Pancreas (tissue), 10 donors: ENCODE data around the gene HSP90AA1. TPM values are rescaled to one million over a fixed set of nuclear protein-coding genes. Genes with fewer than 3 reads are reported as not detected.

ENCODE experiments used
- ATAC-seq, 4 donors: fragments of 200-7000 bp; cut with Tn5 transposase; one replicate each; pipeline versions ENCODE4 v1.8.0 to v1.9.1; 2020; ENCODE audit warnings: mild to moderate bottlenecking in 4 of 4, moderate library complexity in 4 of 4
- DNase-seq, 6 donors: peaks; one replicate each; pipeline ENCODE4 v3.0.0-alpha.2; 2020
- FAIRE-seq: peaks from 2 replicates; lab custom pipeline; 2012; peaks lifted over from hg19 to GRCh38; lab: Jason Lieb, UNC
- H3K27ac ChIP-seq, 4 donors: fragments of 200-600 bp; sonication (generic); 1 replicate in 3 of 4; 2 replicates in 1 of 4; pipeline versions ENCODE4 v1.5.0 to v1.8.0; 2020
- H3K27me3 ChIP-seq, 4 donors: fragments of 200-600 bp; one replicate each; pipeline ENCODE4 v1.8.0; 2021
- H3K36me3 ChIP-seq, 3 donors: fragments of 200-600 bp; sonication (generic) in 1 of 3; one replicate each; pipeline versions ENCODE4 v1.5.0 to v1.8.0; 2020 to 2021
- H3K4me1 ChIP-seq, 3 donors: fragments of 200-600 bp; one replicate each; pipeline ENCODE4 v1.8.0; 2021
- H3K4me3 ChIP-seq, 4 donors: fragments of 200-600 bp; sonication (generic) in 2 of 4; one replicate each; pipeline versions ENCODE4 v1.5.0 to v1.8.0; 2020 to 2021
- H3K9me3 ChIP-seq, 4 donors: fragments of 200-600 bp; one replicate each; pipeline ENCODE4 v1.8.0; 2021
- CTCF ChIP-seq, 4 donors: fragments of 200-600 bp; sonication (generic) in 3 of 4; IDR thresholded peaks; one replicate each; pipeline versions ENCODE4 v1.5.0 to v1.8.0; 2021; ENCODE audit warnings: antibody characterized with exemption in 4 of 4
- WGBS, 2 donors: extraction: QIAGEN DNeasy Blood & Tissue Kit; methylation state at CpG; one replicate each; pipeline ENCODE4 v1.1.7; 2013; 5-methylcytosine and 5-hydroxymethylcytosine counted together
- intact Hi-C, 3 donors: fragments of 100-400 bp; cut with DNase I; formaldehyde crosslinking; loops; one replicate each; pipeline versions ENCODE4 v1.11.1 to v1.14.2; 2022
- polyA plus RNA-seq, 2 donors: library from polyadenylated mRNA; stranded (reverse); fragments of 200-250 nt; gene quantifications; one replicate each; pipeline ENCODE4 v1.2.3, GENCODE V29; 2013
- total RNA-seq, 6 donors: library from RNA; stranded (reverse); fragmentation: NEBNext Ultra II Directional in 4 of 6; extraction: Animal tissue kit (Norgen Biotek cat#: 25700) in 4 of 6; gene quantifications; one replicate each; pipeline versions ENCODE4 v1.2.1 to v1.2.4, GENCODE V29; 2021 to 2023
- donor health status: healthy with polysubstance abuse.
- donor health status: DM: no; HTN: no; CAD: no; lungs with moderate emphysema.
- donor health status: DM: no; HTN: no; CAD: no.
- donor health status: control.
- donor health status: control.
- donor health status: Bipolar disorder and iron deficiency.
- donor health status: DM: yes; HTN: yes; CAD: no.
- donor health status: DM: no; HTN: no; CAD: no.
- donor health status: DM: no; HTN: no; CAD: no.
- donor health status: DM: yes; HTN: yes; CAD: no.

HSP90AA1 gene
- total and polyA plus RNA-seq, 8 donors: 106 to 393 (median 136) TPM

GRCh38 chr14:102040153-102040552, 46.7 kb downstream of the HSP90AA1 start:
- Histone ChIP-seq H3K4me3 (no peak overlapping the region), H3K27me3 (no peaks in the 10 kb centered on the region), H3K36me3 (peaks cover 9 to 91% (median 70%) of the 10 kb centered on the region in 3 donors), H3K4me1 (no peaks in the 10 kb centered on the region), H3K9me3 (no peaks in the 10 kb centered on the region), H3K27ac (no peak overlapping the region)
- DNase-seq: no peak
- no peak for ATAC-seq
- intact Hi-C loops: no loop called here
- WGBS, 2 donors: 92 to 94% methylated on average over 13 of the region's 13 CpGs
- FAIRE-seq: no peak
- no peak for TF ChIP-seq CTCF (IDR thresholded peaks at IDR 0.05)

- peaks cover 9 to 90% (median 67%) of the 10 kb centered on the region in 3 donors for H3K36me3 ChIP-seq
- H3K4me1 ChIP-seq: no peaks in the 10 kb centered on the region
- FAIRE-seq (no peak), ATAC-seq (no peak), DNase-seq (peak in 1 of 6 donors; percentile 37)
- WGBS, 2 donors: 93 to 94% methylated on average over 16 of the region's 16 CpGs
- no peak overlapping the region for H3K27ac ChIP-seq
- TF ChIP-seq CTCF (IDR thresholded peaks at IDR 0.05): no peak
- no peak overlapping the region for H3K4me3 ChIP-seq
- H3K27me3 ChIP-seq: no peaks in the 10 kb centered on the region
- no peaks in the 10 kb centered on the region for H3K9me3 ChIP-seq
- intact Hi-C loops: no loop called here
Observed at GRCh38 chr14:102039157-102039556, 47.7 kb downstream of the HSP90AA1 start.

- ATAC-seq (no peak), DNase-seq (peak in 1 of 6 donors; percentile 1), FAIRE-seq (no peak)
- Histone ChIP-seq H3K27ac (no peak overlapping the region), H3K4me1 (no peaks in the 10 kb centered on the region), H3K9me3 (no peaks in the 10 kb centered on the region), H3K36me3 (peaks cover 9 to 92% (median 72%) of the 10 kb centered on the region in 3 donors), H3K27me3 (no peaks in the 10 kb centered on the region), H3K4me3 (no peak overlapping the region)
- intact Hi-C loops: no loop called here
- TF ChIP-seq CTCF (IDR thresholded peaks at IDR 0.05): no peak
- 52 to 67% methylated on average over 1 of the region's 1 CpG for WGBS, 2 donors
Observed at GRCh38 chr14:102037686-102038085, 49.2 kb downstream of the HSP90AA1 start.

- no peak for FAIRE-seq
- Histone ChIP-seq H3K9me3 (no peaks in the 10 kb centered on the region), H3K27ac (no peak overlapping the region), H3K27me3 (no peaks in the 10 kb centered on the region), H3K36me3 (peaks cover 9 to 91% (median 65%) of the 10 kb centered on the region in 3 donors), H3K4me3 (no peak overlapping the region), H3K4me1 (no peaks in the 10 kb centered on the region)
- intact Hi-C loops: no loop called here
- TF ChIP-seq CTCF (IDR thresholded peaks at IDR 0.05): no peak
- 91 to 96% methylated on average over 9 of the region's 9 CpGs for WGBS, 2 donors
- DNase-seq: no peak
- ATAC-seq: no peak
Observed at GRCh38 chr14:102035914-102036313, 50.9 kb downstream of the HSP90AA1 start.

- peaks cover 5 to 90% (median 60%) of the 10 kb centered on the region in 3 donors for H3K36me3 ChIP-seq
- no peak for ATAC-seq
Observed at GRCh38 chr14:102034301-102034700, 52.5 kb downstream of the HSP90AA1 start.

More at GRCh38 chr14:102034301-102034700, 52.5 kb downstream of the HSP90AA1 start:
- FAIRE-seq: no peak
- TF ChIP-seq CTCF (IDR thresholded peaks at IDR 0.05): no peak
- H3K4me1 ChIP-seq: no peaks in the 10 kb centered on the region
- WGBS, 2 donors: 81 to 83% methylated on average over 11 of the region's 11 CpGs
- no peak overlapping the region for H3K27ac ChIP-seq
- no peak for DNase-seq
- no peak overlapping the region for H3K4me3 ChIP-seq
- intact Hi-C loops: no loop called here
- no peaks in the 10 kb centered on the region for H3K27me3 ChIP-seq
- no peaks in the 10 kb centered on the region for H3K9me3 ChIP-seq
